Small intestine (tissue), 7 donors: ENCODE results near the gene KRTAP10-1. TPM values are rescaled to one million over a fixed set of nuclear protein-coding genes. Genes with fewer than 3 reads are reported as not detected.
"Not testable (repeated sequence)": the region's sequence is repeated elsewhere in the genome, so short reads cannot be mapped to it uniquely, and the experiment has no call there.

Experiments used
- DNase-seq, 2 donors: peaks; one replicate each; pipeline versions ENCODE4 v3.0.0 to v3.0.0-alpha.2; 2013
- FAIRE-seq: peaks from 2 replicates; lab custom pipeline; 2012; peaks lifted over from hg19 to GRCh38; lab: Jason Lieb, UNC
- H3K27ac ChIP-seq, 3 donors: one replicate each; pipeline ENCODE4 v1.5.1; 2013; ENCODE audit warnings: low read length in 2 of 3, mild to moderate bottlenecking in 2 of 3, control low read depth in 1 of 3, inconsistent platforms in 1 of 3, low read depth in 1 of 3, moderate library complexity in 1 of 3
- H3K27me3 ChIP-seq, 3 donors: one replicate each; pipeline ENCODE4 v1.6.1; 2013; ENCODE audit warnings: low read length in 3 of 3, inconsistent platforms in 1 of 3; ENCODE audit not compliant: control insufficient read depth in 3 of 3, insufficient read depth in 3 of 3
- H3K36me3 ChIP-seq, 3 donors: one replicate each; pipeline ENCODE4 v1.6.1; 2013; ENCODE audit warnings: low read length in 3 of 3, inconsistent platforms in 1 of 3, low read depth in 1 of 3, mild to moderate bottlenecking in 1 of 3, moderate library complexity in 1 of 3; ENCODE audit not compliant: control insufficient read depth in 3 of 3, insufficient read depth in 2 of 3
- H3K4me1 ChIP-seq, 3 donors: one replicate each; pipeline ENCODE4 v1.6.1; 2013; ENCODE audit warnings: low read length in 2 of 3, inconsistent platforms in 1 of 3, low read depth in 1 of 3, mild to moderate bottlenecking in 1 of 3, moderate library complexity in 1 of 3; ENCODE audit not compliant: control insufficient read depth in 3 of 3, insufficient read depth in 2 of 3
- H3K4me3 ChIP-seq, 3 donors: one replicate each; pipeline ENCODE4 v1.5.1; 2013; ENCODE audit warnings: low read length in 3 of 3, control low read depth in 1 of 3, inconsistent platforms in 1 of 3, low read depth in 1 of 3, mild to moderate bottlenecking in 1 of 3, moderate library complexity in 1 of 3
- H3K9me3 ChIP-seq, 2 donors: one replicate each; pipeline ENCODE4 v1.6.1; 2013; ENCODE audit warnings: low read depth in 1 of 2, low read length in 1 of 2; ENCODE audit not compliant: control insufficient read depth in 2 of 2, insufficient read depth in 1 of 2
- WGBS, 3 donors: extraction: QIAGEN DNeasy Blood & Tissue Kit; methylation state at CpG; one replicate each; pipeline ENCODE4 v1.1.7; 2013; 5-methylcytosine and 5-hydroxymethylcytosine counted together
- polyA plus RNA-seq, 4 donors: library from polyadenylated mRNA; stranded (reverse) in 3 of 4; unstranded in 1 of 4; fragments of 200-250 nt in 3 of 4; fragments of 120-200 nt in 1 of 4; gene quantifications; one replicate each; pipeline versions ENCODE4 v1.2.1 to v1.2.3, GENCODE V29; 2013
- donor health status: healthy with polysubstance abuse.
- donor health status: control.
- donor health status: control.
- donor health status: Bipolar disorder and iron deficiency.
- donor health status: healthy.

The KRTAP10-1 gene
- polyA plus RNA-seq, 4 donors: not detected

GRCh38 chr21:44566403-44566802 is 26.4 kb upstream of the KRTAP10-1 start:
- Histone ChIP-seq H3K9me3 (peaks cover 0 to 3% of the 10 kb centered on the region in 2 donors), H3K4me3 (no peak overlapping the region), H3K36me3 (no peaks in the 10 kb centered on the region), H3K27me3 (no peaks in the 10 kb centered on the region), H3K4me1 (no peaks in the 10 kb centered on the region), H3K27ac (no peak overlapping the region)
- no peak for FAIRE-seq
- DNase-seq: no peak
- WGBS, 3 donors: 34 to 56% (median 49%) methylated on average over 1 of the region's 1 CpG

GRCh38 chr21:44564886-44565598 is 25.0 kb upstream of the KRTAP10-1 start:
- 5 to 52% (median 38%) methylated on average over 1 of the region's 1 CpG for WGBS, 3 donors
- FAIRE-seq (peak; percentile 5), DNase-seq (no peak)
- Histone ChIP-seq H3K27ac (no peak overlapping the region), H3K4me3 (no peak overlapping the region), H3K4me1 (no peaks in the 10 kb centered on the region), H3K36me3 (no peaks in the 10 kb centered on the region), H3K9me3 (no peaks in the 10 kb centered on the region), H3K27me3 (no peaks in the 10 kb centered on the region)

- H3K4me1 ChIP-seq: no peaks in the 10 kb centered on the region
- 83 to 98% (median 94%) methylated on average over 1 of the region's 1 CpG for WGBS, 3 donors
- H3K4me3 ChIP-seq: no peak overlapping the region
- no peaks in the 10 kb centered on the region for H3K9me3 ChIP-seq
- H3K27me3 ChIP-seq: no peaks in the 10 kb centered on the region
- FAIRE-seq (no peak), DNase-seq (no peak)
- H3K27ac ChIP-seq: no peak overlapping the region
- H3K36me3 ChIP-seq: no peaks in the 10 kb centered on the region
These were observed 24.1 kb upstream of the KRTAP10-1 start for GRCh38 chr21:44564099-44564498.

- Histone ChIP-seq H3K4me3 (no peak within 1 kb of the TSS), H3K4me1 (no peaks in the 10 kb centered on the region), H3K27ac (no peak within 1 kb of the TSS), H3K27me3 (peaks cover 0 to 3% (median 2%) of the 10 kb centered on the region in 3 donors), H3K9me3 (no peaks in the 10 kb centered on the region), H3K36me3 (no peaks in the 10 kb centered on the region)
- FAIRE-seq (no peak), DNase-seq (no peak)
- 53 to 82% (median 67%) methylated on average over 5 of the region's 5 CpGs for WGBS, 3 donors
These were observed 18.7 kb upstream of the KRTAP10-1 start, which contains the start of gene KRTAP10-3 for GRCh38 chr21:44558695-44559094. KRTAP10-3 (minus strand) TSS chr21:44558795; CDS start chr21:44558715, 80 bp downstream.

GRCh38 chr21:44558329-44558675 is 18.3 kb upstream of the KRTAP10-1 start:
- H3K36me3 ChIP-seq, H3K4me3 ChIP-seq, H3K27ac ChIP-seq, H3K9me3 ChIP-seq, H3K27me3 ChIP-seq, H3K4me1 ChIP-seq, FAIRE-seq, DNase-seq: not testable (repeated sequence)
- WGBS, 3 donors: 69 to 82% (median 70%) methylated on average over 6 to 10 of the region's 10 CpGs

- peaks cover 0 to 3% (median 2%) of the 10 kb centered on the region in 3 donors for H3K27me3 ChIP-seq
- FAIRE-seq: no peak
- no peaks in the 10 kb centered on the region for H3K4me1 ChIP-seq
- 36 to 48% (median 41%) methylated on average over 30 of the region's 30 CpGs for WGBS, 3 donors
- H3K36me3 ChIP-seq: no peaks in the 10 kb centered on the region
- H3K27ac ChIP-seq: no peak overlapping the region
- H3K4me3 ChIP-seq: no peak overlapping the region
- DNase-seq: no peak
- H3K9me3 ChIP-seq: no peaks in the 10 kb centered on the region
These were observed 17.7 kb upstream of the KRTAP10-1 start for GRCh38 chr21:44557491-44558328.

GRCh38 chr21:44556879-44557278 is 16.9 kb upstream of the KRTAP10-1 start:
- 55 to 69% (median 57%) methylated on average over 9 of the region's 9 CpGs for WGBS, 3 donors
- Histone ChIP-seq H3K4me3 (no peak overlapping the region), H3K27ac (no peak overlapping the region), H3K27me3 (peaks cover 0 to 3% (median 2%) of the 10 kb centered on the region in 3 donors), H3K36me3 (no peaks in the 10 kb centered on the region), H3K4me1 (no peaks in the 10 kb centered on the region), H3K9me3 (no peaks in the 10 kb centered on the region)
- DNase-seq (no peak), FAIRE-seq (no peak)

GRCh38 chr21:44555200-44555875 is 15.3 kb upstream of the KRTAP10-1 start:
- H3K9me3 ChIP-seq: no peaks in the 10 kb centered on the region
- FAIRE-seq: no peak
- no peaks in the 10 kb centered on the region for H3K4me1 ChIP-seq
- H3K27me3 ChIP-seq: peaks cover 0 to 3% (median 2%) of the 10 kb centered on the region in 3 donors
- no peak overlapping the region for H3K27ac ChIP-seq
- H3K36me3 ChIP-seq: no peaks in the 10 kb centered on the region
- WGBS, 3 donors: 77 to 85% (median 82%) methylated on average over 13 of the region's 13 CpGs
- no peak overlapping the region for H3K4me3 ChIP-seq
- no peak for DNase-seq
